ENCODE results near the gene SAMD14.

GRCh38 chr17:50094753-50095619 is 35.0 kb downstream of the SAMD14 start, which contains the start of gene PDK2:
- TF ChIP-seq POLR2A (IDR thresholded peaks at IDR 0.05): peak; percentile 60 to 90
- peak in 1 of 6 experiments; percentile 9 for TF ChIP-seq CTCF (IDR thresholded peaks at IDR 0.05)
